Fibroblast of lung (primary cell): Measurements from ENCODE around the gene ZNF189. TPM values are rescaled to one million over a fixed set of nuclear protein-coding genes. Genes with fewer than 3 reads are reported as not detected.

Experiments used
- DNase-seq, 2 donors: peaks; one replicate each; pipeline versions ENCODE4 v3.0.0 to v3.0.0-alpha.2; 2010; ENCODE audit warnings: low read depth in 2 of 2
- H2AFZ ChIP-seq: 2 replicates; pipeline ENCODE4 v1.5.1; 2012; ENCODE audit warnings: low read length, control low read depth, inconsistent platforms
- H3K27ac ChIP-seq: 2 replicates; pipeline ENCODE4 v1.5.1; 2011; ENCODE audit warnings: low read length, control low read depth; ENCODE audit not compliant: insufficient read depth
- H3K27me3 ChIP-seq: 2 replicates; pipeline ENCODE4 v1.5.1; 2011; ENCODE audit warnings: mild to moderate bottlenecking, low read length; ENCODE audit not compliant: control insufficient read depth, insufficient read depth
- H3K36me3 ChIP-seq: 2 replicates; pipeline ENCODE4 v1.5.1; 2011; ENCODE audit warnings: low read length; ENCODE audit not compliant: control insufficient read depth, insufficient read depth
- H3K4me1 ChIP-seq: 2 replicates; pipeline ENCODE4 v1.5.1; 2011; ENCODE audit warnings: low read length; ENCODE audit not compliant: control insufficient read depth, insufficient read depth; ENCODE audit errors: extremely low read depth
- H3K4me2 ChIP-seq: 2 replicates; pipeline ENCODE4 v1.5.1; 2011; ENCODE audit warnings: low read length, control low read depth; ENCODE audit not compliant: insufficient read depth; ENCODE audit errors: extremely low read depth
- H3K4me3 ChIP-seq, 4 experiments: fragments of 200-600 bp in 1 of 4; sonication (generic) in 1 of 4; replicated peaks in 1 of 4; 2 replicates each; pipeline ENCODE4 v1.5.1; 2011 to 2016; ENCODE audit warnings: low read length in 4 of 4, low read depth in 3 of 4, mild to moderate bottlenecking in 3 of 4, control low read depth in 2 of 4, inconsistent platforms in 1 of 4, mixed read lengths in 1 of 4; ENCODE audit not compliant: insufficient read depth in 1 of 4; ENCODE audit errors: control extremely low read depth in 1 of 4
- H3K79me2 ChIP-seq: 2 replicates; pipeline ENCODE4 v1.5.1; 2012; ENCODE audit warnings: mild to moderate bottlenecking, low read length, inconsistent platforms; ENCODE audit not compliant: control insufficient read depth, insufficient read depth
- H3K9ac ChIP-seq: 2 replicates; pipeline ENCODE4 v1.5.1; 2011; ENCODE audit warnings: mild to moderate bottlenecking, low read length, control low read depth; ENCODE audit not compliant: insufficient read depth
- H3K9me3 ChIP-seq: 2 replicates; pipeline ENCODE4 v1.5.1; 2012; ENCODE audit warnings: low read depth, low read length; ENCODE audit not compliant: control insufficient read depth, insufficient read depth
- H4K20me1 ChIP-seq: 2 replicates; pipeline ENCODE4 v1.5.1; 2011; ENCODE audit warnings: low read length; ENCODE audit not compliant: control insufficient read depth, insufficient read depth; ENCODE audit errors: extremely low read depth
- CTCF ChIP-seq, 2 donors: IDR thresholded peaks in 1 of 2; conservative IDR thresholded peaks in 1 of 2; 1 replicate in 1 of 2; 2 replicates in 1 of 2; pipeline ENCODE4 v1.5.1; 2011 to 2012; ENCODE audit warnings: low read length in 2 of 2, control low read depth in 1 of 2, inconsistent platforms in 1 of 2, low read depth in 1 of 2, mild to moderate bottlenecking in 1 of 2
- EZH2 ChIP-seq: IDR thresholded peaks from 2 replicates; pipeline ENCODE4 v1.5.1; 2012; ENCODE audit warnings: low read length, control low read depth, mild to moderate bottlenecking; ENCODE audit errors: missing control alignments
- polyA plus RNA-seq, 2 donors: library from polyadenylated mRNA; depleted of rRNA in 1 of 2; stranded (reverse) in 1 of 2; unstranded in 1 of 2; fragments of >200 nt; gene quantifications; 2 replicates each; pipeline ENCODE4 v1.2.1, GENCODE V29; 2011 to 2012; ENCODE audit warnings: missing spikeins in 1 of 2
- total RNA-seq: library from RNA; depleted of rRNA; stranded (reverse); fragments of >200 nt; gene quantifications from 2 replicates; pipeline ENCODE4 v1.2.1, GENCODE V29; 2014

The ZNF189 gene
- total and polyA plus RNA-seq, 2 donors (not counting 1 experiment from before 2014, with no cell fraction given), result 8.7 to 21.8 TPM

GRCh38 chr9:101418518-101419430 lies 20.1 kb downstream of the ZNF189 start:
- TF ChIP-seq EZH2 (no peak), CTCF (conservative IDR thresholded peaks at IDR 0.05 in 1 of 2, IDR thresholded peaks at IDR 0.05 in 1 of 2; ENCODE audit: low read depth in 1 of 2, low read length in 2 of 2) (no peak)
- peak; percentile 37 to 40 for DNase-seq
- no peaks in the 10 kb centered on the region for H4K20me1 ChIP-seq
- H3K9ac ChIP-seq, result no peak overlapping the region
- no peaks in the 10 kb centered on the region for H3K4me1 ChIP-seq
- H3K9me3 ChIP-seq, result no peaks in the 10 kb centered on the region
- H3K4me2 ChIP-seq, result no peak overlapping the region
- H3K27ac ChIP-seq, result no peak overlapping the region
- no peaks in the 10 kb centered on the region for H3K36me3 ChIP-seq
- H3K4me3 ChIP-seq, result no peak overlapping the region
- no peak overlapping the region for H2AFZ ChIP-seq
- H3K79me2 ChIP-seq, result no peaks in the 10 kb centered on the region
- H3K27me3 ChIP-seq, result no peaks in the 10 kb centered on the region

- Histone ChIP-seq H3K4me3 (no peak overlapping the region), H3K4me1 (no peaks in the 10 kb centered on the region), H3K27ac (no peak overlapping the region), H3K4me2 (no peak overlapping the region), H3K9me3 (no peaks in the 10 kb centered on the region), H3K79me2 (no peaks in the 10 kb centered on the region), H3K27me3 (no peaks in the 10 kb centered on the region), H3K9ac (no peak overlapping the region), H4K20me1 (no peaks in the 10 kb centered on the region), H3K36me3 (no peaks in the 10 kb centered on the region), H2AFZ (no peak overlapping the region)
- TF ChIP-seq CTCF (conservative IDR thresholded peaks at IDR 0.05 in 1 of 2, IDR thresholded peaks at IDR 0.05 in 1 of 2; ENCODE audit: low read depth in 1 of 2, low read length in 2 of 2) (no peak), EZH2 (no peak)
- no peak for DNase-seq
Observed at GRCh38 chr9:101419863-101420262, 21.2 kb downstream of the ZNF189 start.

GRCh38 chr9:101421653-101422065 lies 23.0 kb downstream of the ZNF189 start:
- no peak overlapping the region for H3K4me3 ChIP-seq
- H3K4me2 ChIP-seq, result no peak overlapping the region
- H3K9me3 ChIP-seq, result no peaks in the 10 kb centered on the region
- H3K79me2 ChIP-seq, result no peaks in the 10 kb centered on the region
- H3K36me3 ChIP-seq, result no peaks in the 10 kb centered on the region
- no peaks in the 10 kb centered on the region for H3K27me3 ChIP-seq
- H4K20me1 ChIP-seq, result no peaks in the 10 kb centered on the region
- no peak overlapping the region for H3K27ac ChIP-seq
- H3K4me1 ChIP-seq, result no peaks in the 10 kb centered on the region
- no peak overlapping the region for H2AFZ ChIP-seq
- H3K9ac ChIP-seq, result no peak overlapping the region
- no peak for DNase-seq
- no peak for TF ChIP-seq CTCF (conservative IDR thresholded peaks at IDR 0.05 in 1 of 2, IDR thresholded peaks at IDR 0.05 in 1 of 2; ENCODE audit: low read depth in 1 of 2, low read length in 2 of 2)
- no peak for TF ChIP-seq EZH2
